Upper lobe of right lung (tissue), 1 donor: ENCODE results near the gene OR10T2. TPM values are rescaled to one million over a fixed set of nuclear protein-coding genes. Genes with fewer than 3 reads are reported as not detected.
"Not testable (repeated sequence)": the region's sequence is repeated elsewhere in the genome, so short reads cannot be mapped to it uniquely, and the experiment has no call there.

Experiments
- ATAC-seq: fragments of 200-7000 bp; cut with Tn5 transposase; one replicate; pipeline ENCODE4 v1.9.1; 2020; ENCODE audit warnings: mild to moderate bottlenecking, moderate library complexity
- DNase-seq: peaks from one replicate; pipeline ENCODE4 v3.0.0-alpha.2; 2020
- H3K27ac ChIP-seq: fragments of 200-600 bp; one replicate; pipeline ENCODE4 v1.8.0; 2022
- H3K27me3 ChIP-seq: fragments of 200-600 bp; one replicate; pipeline ENCODE4 v1.8.0; 2022; ENCODE audit warnings: mild to moderate bottlenecking
- H3K36me3 ChIP-seq: fragments of 200-600 bp; one replicate; pipeline ENCODE4 v1.8.0; 2022
- H3K4me1 ChIP-seq: fragments of 200-600 bp; one replicate; pipeline ENCODE4 v1.8.0; 2022
- H3K4me3 ChIP-seq: fragments of 200-600 bp; one replicate; pipeline ENCODE4 v1.8.0; 2022; ENCODE audit warnings: mild to moderate bottlenecking
- H3K9me3 ChIP-seq: fragments of 200-600 bp; one replicate; pipeline ENCODE4 v1.8.0; 2022
- intact Hi-C: fragments of 100-400 bp; cut with DNase I; formaldehyde crosslinking; loops from one replicate; pipeline ENCODE4 v1.11.0; 2022
- total RNA-seq: library from RNA; stranded (reverse); fragmentation: NEBNext Ultra II Directional; extraction: Animal tissue kit (Norgen Biotek cat#: 25700); gene quantifications from one replicate; pipeline ENCODE4 v1.2.1, GENCODE V29; 2021
- TF ChIP-seq, protein P1 (sequence below): fragments of 200-600 bp; IDR thresholded peaks from one replicate; pipeline ENCODE4 v1.8.0; 2022; ENCODE audit warnings: antibody characterized with exemption
- donor health status: DM: no; HTN: yes; CAD: no; lungs with severe emphysema.

The OR10T2 gene
- total RNA-seq, 1 donor from 2014 or later = not detected

DNA sequence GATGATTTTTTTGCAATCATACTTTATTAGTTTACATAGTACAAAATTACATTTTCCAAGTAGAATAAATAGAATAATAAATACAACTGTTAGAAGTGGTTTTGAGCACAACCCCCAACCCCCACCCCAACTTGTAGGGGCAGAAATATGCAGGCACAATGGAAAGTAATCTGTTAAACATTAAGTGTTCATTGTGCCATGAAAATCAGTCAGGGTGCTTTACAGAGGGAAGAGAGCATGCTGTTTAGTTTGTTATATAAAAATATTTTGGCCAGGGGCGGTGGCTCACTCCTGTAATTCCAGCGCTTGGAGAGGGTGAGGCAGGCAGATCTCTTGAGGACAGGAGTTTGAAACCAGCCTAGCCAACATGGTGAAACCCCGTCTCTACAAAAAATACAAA, 2.6 kb downstream of the OR10T2 start:
- Histone ChIP-seq H3K27ac (no peak overlapping the region), H3K27me3 (no peaks in the 10 kb centered on the region), H3K4me1 (no peaks in the 10 kb centered on the region), H3K9me3 (no peaks in the 10 kb centered on the region), H3K36me3 (no peaks in the 10 kb centered on the region), H3K4me3 (no peak overlapping the region)
- TF ChIP-seq, protein P1, sequence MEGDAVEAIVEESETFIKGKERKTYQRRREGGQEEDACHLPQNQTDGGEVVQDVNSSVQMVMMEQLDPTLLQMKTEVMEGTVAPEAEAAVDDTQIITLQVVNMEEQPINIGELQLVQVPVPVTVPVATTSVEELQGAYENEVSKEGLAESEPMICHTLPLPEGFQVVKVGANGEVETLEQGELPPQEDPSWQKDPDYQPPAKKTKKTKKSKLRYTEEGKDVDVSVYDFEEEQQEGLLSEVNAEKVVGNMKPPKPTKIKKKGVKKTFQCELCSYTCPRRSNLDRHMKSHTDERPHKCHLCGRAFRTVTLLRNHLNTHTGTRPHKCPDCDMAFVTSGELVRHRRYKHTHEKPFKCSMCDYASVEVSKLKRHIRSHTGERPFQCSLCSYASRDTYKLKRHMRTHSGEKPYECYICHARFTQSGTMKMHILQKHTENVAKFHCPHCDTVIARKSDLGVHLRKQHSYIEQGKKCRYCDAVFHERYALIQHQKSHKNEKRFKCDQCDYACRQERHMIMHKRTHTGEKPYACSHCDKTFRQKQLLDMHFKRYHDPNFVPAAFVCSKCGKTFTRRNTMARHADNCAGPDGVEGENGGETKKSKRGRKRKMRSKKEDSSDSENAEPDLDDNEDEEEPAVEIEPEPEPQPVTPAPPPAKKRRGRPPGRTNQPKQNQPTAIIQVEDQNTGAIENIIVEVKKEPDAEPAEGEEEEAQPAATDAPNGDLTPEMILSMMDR = no peak
- ATAC-seq = no peak
- DNase-seq = no peak
- intact Hi-C loops = no loop called here

DNA sequence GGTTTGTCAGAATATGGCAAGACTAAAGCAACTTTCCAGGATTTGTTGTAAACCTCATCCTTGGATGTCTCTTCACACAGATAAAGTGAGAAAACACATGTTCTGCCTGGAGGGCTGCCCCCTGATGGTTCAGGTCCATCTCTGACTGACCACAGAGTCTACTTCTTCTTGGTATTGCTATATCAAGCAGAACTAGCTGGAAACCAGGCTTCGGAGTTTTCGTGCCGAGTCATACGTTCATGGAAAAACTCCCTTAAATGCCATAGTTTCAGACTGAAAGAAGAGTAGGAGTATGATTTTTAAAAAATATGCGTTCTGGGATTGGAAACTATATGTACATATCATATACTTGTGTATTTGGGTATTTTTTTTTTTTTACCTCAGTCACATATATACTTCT, 5.8 kb downstream of the OR10T2 start:
- H3K27me3 ChIP-seq = no peaks in the 10 kb centered on the region
- H3K9me3 ChIP-seq = no peaks in the 10 kb centered on the region
- TF ChIP-seq, protein P1 = no peak
- H3K36me3 ChIP-seq = no peaks in the 10 kb centered on the region
- H3K27ac ChIP-seq = no peak overlapping the region
- ATAC-seq (no peak), DNase-seq (no peak)
- no peaks in the 10 kb centered on the region for H3K4me1 ChIP-seq
- intact Hi-C loops = no loop called here
- H3K4me3 ChIP-seq = no peak overlapping the region

DNA sequence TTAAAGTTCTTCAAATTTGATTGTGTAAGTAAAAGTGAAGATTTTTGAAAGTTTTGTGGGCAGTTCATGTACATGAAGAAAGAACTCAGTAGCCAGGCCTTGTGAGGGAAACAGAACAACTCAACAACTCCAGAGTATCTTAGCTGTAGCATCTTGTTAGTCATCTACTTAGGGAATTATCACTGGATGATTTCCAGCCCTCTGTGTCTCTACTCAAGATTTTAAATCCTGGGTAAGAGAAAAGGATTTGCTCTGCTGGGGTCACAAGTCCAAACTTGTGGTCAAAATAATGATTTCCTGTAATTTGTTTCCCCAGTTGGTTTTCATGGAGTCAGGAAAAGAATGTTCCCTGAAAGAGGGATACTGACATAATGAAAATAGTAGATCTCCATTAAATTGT, 8.2 kb downstream of the OR10T2 start:
- TF ChIP-seq, protein P1 = no peak
- ATAC-seq (no peak), DNase-seq (no peak)
- Histone ChIP-seq H3K4me1 (no peaks in the 10 kb centered on the region), H3K27ac (no peak overlapping the region), H3K9me3 (no peaks in the 10 kb centered on the region), H3K4me3 (no peak overlapping the region), H3K36me3 (no peaks in the 10 kb centered on the region), H3K27me3 (no peaks in the 10 kb centered on the region)
- intact Hi-C loops = no loop called here

DNA sequence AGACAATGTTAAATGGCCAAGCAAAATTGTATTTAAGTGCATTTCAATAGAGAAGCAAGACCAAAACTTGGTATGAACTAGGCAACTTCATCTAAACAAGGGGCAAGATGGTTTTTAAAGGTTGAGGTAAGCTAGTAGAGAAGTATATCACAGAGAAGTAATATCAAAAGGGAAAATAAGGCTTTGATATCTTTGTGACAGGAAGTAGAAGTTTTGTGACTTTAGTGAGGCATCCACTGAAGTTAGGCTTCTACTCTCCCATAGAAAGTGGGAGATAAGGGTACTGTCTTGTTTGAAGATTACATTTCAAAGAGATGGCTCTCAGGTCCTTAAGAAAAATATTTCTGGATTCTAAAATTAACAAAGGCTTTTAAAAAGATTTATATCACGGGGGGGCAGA, 8.9 kb downstream of the OR10T2 start:
- TF ChIP-seq, protein P1 = no peak
- H3K4me3 ChIP-seq = no peak overlapping the region
- intact Hi-C loops = no loop called here
- no peak overlapping the region for H3K27ac ChIP-seq
- H3K9me3 ChIP-seq = no peaks in the 10 kb centered on the region
- no peaks in the 10 kb centered on the region for H3K27me3 ChIP-seq
- DNase-seq = no peak
- ATAC-seq = no peak
- no peaks in the 10 kb centered on the region for H3K4me1 ChIP-seq
- no peaks in the 10 kb centered on the region for H3K36me3 ChIP-seq

DNA sequence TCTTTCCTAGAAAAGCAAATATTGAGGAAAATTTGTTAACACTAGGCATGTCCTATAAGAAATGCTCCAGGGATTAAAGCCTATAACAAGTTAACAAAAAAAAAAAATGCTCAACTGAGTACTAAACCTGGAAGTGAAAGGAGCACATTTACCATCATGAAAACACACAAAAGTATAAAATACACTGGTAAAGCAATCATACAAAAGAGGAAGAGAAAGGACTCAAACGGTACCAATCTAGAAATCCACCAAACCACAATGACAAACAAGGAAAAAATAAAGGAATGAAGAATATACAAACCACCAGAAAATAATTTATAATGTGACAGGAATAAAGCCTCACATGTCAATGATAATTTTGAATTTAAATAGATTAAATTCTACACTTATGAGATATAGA, 24.4 kb downstream of the OR10T2 start:
- no peak overlapping the region for H3K27ac ChIP-seq
- H3K4me1 ChIP-seq = no peaks in the 10 kb centered on the region
- H3K36me3 ChIP-seq = no peaks in the 10 kb centered on the region
- TF ChIP-seq, protein P1 = no peak
- no peak for DNase-seq
- ATAC-seq = no peak
- peaks cover 3% of the 10 kb centered on the region for H3K27me3 ChIP-seq
- H3K4me3 ChIP-seq = no peak overlapping the region
- intact Hi-C loops = no loop called here
- peaks cover 4% of the 10 kb centered on the region for H3K9me3 ChIP-seq

DNA sequence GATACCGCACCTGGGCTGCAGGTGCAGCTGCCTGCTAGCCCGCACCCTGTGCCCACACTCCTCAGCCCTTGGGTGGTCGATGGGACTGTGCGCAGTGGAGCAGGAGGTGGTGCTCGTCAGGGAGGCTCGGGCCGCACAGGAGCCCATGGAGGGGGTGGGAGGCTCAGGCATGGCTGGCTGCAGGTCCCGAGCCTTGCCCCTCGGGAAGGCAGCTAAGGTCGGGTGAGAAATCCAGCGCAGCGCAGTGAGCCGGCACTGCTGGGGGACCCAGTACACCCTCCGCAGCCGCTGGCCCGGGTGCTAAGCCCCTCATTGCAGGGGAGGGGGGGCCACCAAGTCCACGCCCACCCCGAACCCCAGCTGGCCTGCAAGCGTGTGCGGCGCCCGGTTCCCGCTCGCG, 25.2 kb downstream of the OR10T2 start:
- H3K27ac ChIP-seq, H3K4me1 ChIP-seq, H3K9me3 ChIP-seq, H3K27me3 ChIP-seq, H3K36me3 ChIP-seq, ATAC-seq, intact Hi-C loops, DNase-seq, H3K4me3 ChIP-seq: not testable (repeated sequence)
